ENCODE results near the gene TGM4.
A peak's percentile ranks its signal among the peaks of the same experiment; 100 is the strongest.

The TGM4 gene

GRCh38 chr3:44861412-44862225 lies 12.8 kb upstream of the TGM4 start, which contains the start of gene TMEM42:
TMEM42 (plus strand) TSS chr3:44861912; CDS start chr3:44861925, 13 bp downstream.
- TF ChIP-seq, protein P1, sequence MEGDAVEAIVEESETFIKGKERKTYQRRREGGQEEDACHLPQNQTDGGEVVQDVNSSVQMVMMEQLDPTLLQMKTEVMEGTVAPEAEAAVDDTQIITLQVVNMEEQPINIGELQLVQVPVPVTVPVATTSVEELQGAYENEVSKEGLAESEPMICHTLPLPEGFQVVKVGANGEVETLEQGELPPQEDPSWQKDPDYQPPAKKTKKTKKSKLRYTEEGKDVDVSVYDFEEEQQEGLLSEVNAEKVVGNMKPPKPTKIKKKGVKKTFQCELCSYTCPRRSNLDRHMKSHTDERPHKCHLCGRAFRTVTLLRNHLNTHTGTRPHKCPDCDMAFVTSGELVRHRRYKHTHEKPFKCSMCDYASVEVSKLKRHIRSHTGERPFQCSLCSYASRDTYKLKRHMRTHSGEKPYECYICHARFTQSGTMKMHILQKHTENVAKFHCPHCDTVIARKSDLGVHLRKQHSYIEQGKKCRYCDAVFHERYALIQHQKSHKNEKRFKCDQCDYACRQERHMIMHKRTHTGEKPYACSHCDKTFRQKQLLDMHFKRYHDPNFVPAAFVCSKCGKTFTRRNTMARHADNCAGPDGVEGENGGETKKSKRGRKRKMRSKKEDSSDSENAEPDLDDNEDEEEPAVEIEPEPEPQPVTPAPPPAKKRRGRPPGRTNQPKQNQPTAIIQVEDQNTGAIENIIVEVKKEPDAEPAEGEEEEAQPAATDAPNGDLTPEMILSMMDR (IDR thresholded peaks at IDR 0.05; ENCODE audit: control extremely low read depth, extremely low read depth, low read depth, missing control alignments): peak; percentile 18
- POLR2A ChIA-PET: no interaction called here
- CTCF ChIA-PET: no interaction called here
- DNase-seq (ENCODE audit: extremely low spot score): peak; percentile 97

GRCh38 chr3:44862226-44862637 lies 12.2 kb upstream of the TGM4 start:
- no peak for DNase-seq (ENCODE audit: extremely low spot score)
- TF ChIP-seq, protein P1 (IDR thresholded peaks at IDR 0.05; ENCODE audit: control extremely low read depth, extremely low read depth, low read depth, missing control alignments): no peak
- ChIA-PET CTCF (interaction anchor here (1.2 kb wide), 1 partner anchor 102 kb away, joined by 3 read pairs; no protein-coding TSS in a partner anchor), POLR2A (no interaction called here)

GRCh38 chr3:44865272-44866035 lies 9.0 kb upstream of the TGM4 start:
- ChIA-PET POLR2A (no interaction called here), CTCF (interaction anchor here (0.8 kb wide), 1 partner anchor 16 kb away, joined by 4 read pairs; no protein-coding TSS in a partner anchor)
- TF ChIP-seq, protein P1 (IDR thresholded peaks at IDR 0.05; ENCODE audit: control extremely low read depth, extremely low read depth, low read depth, missing control alignments): no peak
- no peak for DNase-seq (ENCODE audit: extremely low spot score)

- TF ChIP-seq, protein P1 (IDR thresholded peaks at IDR 0.05; ENCODE audit: control extremely low read depth, extremely low read depth, low read depth, missing control alignments): no peak
- ChIA-PET CTCF (interaction anchor here (1.2 kb wide), 1 partner anchor 22 kb away, joined by 4 read pairs; no protein-coding TSS in a partner anchor), POLR2A (no interaction called here)
- DNase-seq (ENCODE audit: extremely low spot score): no peak
Measured at GRCh38 chr3:44867421-44868111, 6.8 kb upstream of the TGM4 start.

- ChIA-PET POLR2A (no interaction called here), CTCF (no interaction called here)
- TF ChIP-seq, protein P1 (IDR thresholded peaks at IDR 0.05; ENCODE audit: control extremely low read depth, extremely low read depth, low read depth, missing control alignments): no peak
- no peak for DNase-seq (ENCODE audit: extremely low spot score)
Measured at GRCh38 chr3:44870375-44871061, 3.9 kb upstream of the TGM4 start.

- TF ChIP-seq, protein P1 (IDR thresholded peaks at IDR 0.05; ENCODE audit: control extremely low read depth, extremely low read depth, low read depth, missing control alignments): no peak
- ChIA-PET POLR2A (no interaction called here), CTCF (no interaction called here)
- DNase-seq (ENCODE audit: extremely low spot score): no peak
Measured at GRCh38 chr3:44875596-44875995, 1.2 kb downstream of the TGM4 start.
